OCI-LY3 (cell line): ENCODE data around the gene TENM4.

Experiments used
- H2AFZ ChIP-seq: fragments of 200-600, 300-600 bp; shearing (Covaris generic); 2 replicates; pipeline ENCODE4 v1.6.0; 2014; ENCODE audit warnings: antibody characterized with exemption, low read depth, low read length
- H3K27ac ChIP-seq: fragments of 200-600, 300-600 bp; sonication (generic); 2 replicates; pipeline ENCODE4 v1.5.1; 2014; ENCODE audit warnings: mild to moderate bottlenecking, low read length, moderate library complexity, mixed read lengths
- H3K27me3 ChIP-seq: fragments of 200-600, 300-600 bp; sonication (generic); 2 replicates; pipeline ENCODE4 v1.6.1; 2014; ENCODE audit warnings: low read depth, low read length, mixed read lengths
- H3K36me3 ChIP-seq: fragments of 200-600, 300-600 bp; sonication (generic); replicated peaks from 2 replicates; pipeline ENCODE3; 2014; ENCODE audit warnings: low read depth, low read length, mixed read lengths
- H3K4me1 ChIP-seq: fragments of 300-600, 200-600 bp; sonication (generic); 2 replicates; pipeline ENCODE4 v1.6.1; 2014; ENCODE audit warnings: low read length, mixed read lengths
- H3K4me2 ChIP-seq: fragments of 200-600, 300-600 bp; sonication (generic); 2 replicates; pipeline ENCODE4 v1.6.1; 2014; ENCODE audit warnings: low read length, mixed read lengths
- H3K4me3 ChIP-seq: fragments of 300-600, 200-600 bp; sonication (generic); 2 replicates; pipeline ENCODE4 v1.5.1; 2014; ENCODE audit warnings: antibody characterized with exemption, mild to moderate bottlenecking, low read length, moderate library complexity
- H3K79me2 ChIP-seq: fragments of 300-600, 200-600 bp; shearing (Covaris generic); 2 replicates; pipeline ENCODE4 v1.6.1; 2014; ENCODE audit warnings: mild to moderate bottlenecking, low read length, mixed read lengths
- H3K9ac ChIP-seq: fragments of 300-600, 200-600 bp; shearing (Covaris generic); 2 replicates; pipeline ENCODE4 v1.6.0; 2014; ENCODE audit warnings: mild to moderate bottlenecking, low read length, moderate library complexity
- H3K9me3 ChIP-seq: fragments of 200-600, 300-600 bp; shearing (Covaris generic); 2 replicates; pipeline ENCODE4 v1.6.1; 2014; ENCODE audit warnings: low read length, mixed read lengths; ENCODE audit not compliant: insufficient read depth
- H4K20me1 ChIP-seq: fragments of 200-600, 300-600 bp; sonication (generic); 2 replicates; pipeline ENCODE4 v1.6.1; 2016; ENCODE audit warnings: low read length, mixed read lengths; ENCODE audit not compliant: insufficient read depth
- EZH2phosphoT487 ChIP-seq: fragments of 200-600 bp; shearing (Covaris generic); IDR thresholded peaks from 2 replicates; pipeline ENCODE4 v1.6.1; 2018; ENCODE audit warnings: antibody characterized with exemption, mixed run types, low read depth
- TF ChIP-seq, protein P1 (sequence below): fragments of 200-600, 300-600 bp; sonication (generic); IDR thresholded peaks from 2 replicates; pipeline ENCODE4 v1.5.1; 2014; ENCODE audit warnings: antibody characterized with exemption, low read length, low read depth

Gene TENM4

DNA sequence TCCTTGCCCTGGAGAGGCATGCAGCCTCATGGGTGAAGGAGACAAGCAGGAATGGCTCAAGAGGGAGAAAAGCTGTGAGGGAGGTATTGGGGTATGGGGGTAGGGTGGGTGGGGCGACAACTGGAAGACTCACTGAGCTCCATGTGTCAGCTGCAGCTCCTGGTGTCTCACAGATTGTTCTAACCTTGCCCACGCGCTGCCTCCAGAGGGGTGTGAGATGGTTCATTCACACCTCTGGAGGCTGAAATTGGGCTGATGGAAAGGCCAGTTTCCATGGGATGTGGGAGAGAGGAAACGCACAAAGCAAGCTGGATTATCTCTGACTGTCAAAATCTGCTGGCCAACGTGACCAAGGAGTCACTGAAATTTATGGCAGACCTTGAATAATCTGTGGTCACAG, 465.7 kb downstream of the TENM4 start:
- Histone ChIP-seq H3K4me1 (no peaks in the 10 kb centered on the region), H3K79me2 (no peaks in the 10 kb centered on the region), H3K9ac (no peak overlapping the region), H2AFZ (no peak overlapping the region), H3K4me2 (no peak overlapping the region), H4K20me1 (no peaks in the 10 kb centered on the region; the same call in 1 of the 2 replicates), H3K36me3 (no peaks in the 10 kb centered on the region), H3K27me3 (no peaks in the 10 kb centered on the region), H3K27ac (no peak overlapping the region), H3K4me3 (no peak overlapping the region), H3K9me3 (no peaks in the 10 kb centered on the region)
- TF ChIP-seq EZH2phosphoT487, result no peak

DNA sequence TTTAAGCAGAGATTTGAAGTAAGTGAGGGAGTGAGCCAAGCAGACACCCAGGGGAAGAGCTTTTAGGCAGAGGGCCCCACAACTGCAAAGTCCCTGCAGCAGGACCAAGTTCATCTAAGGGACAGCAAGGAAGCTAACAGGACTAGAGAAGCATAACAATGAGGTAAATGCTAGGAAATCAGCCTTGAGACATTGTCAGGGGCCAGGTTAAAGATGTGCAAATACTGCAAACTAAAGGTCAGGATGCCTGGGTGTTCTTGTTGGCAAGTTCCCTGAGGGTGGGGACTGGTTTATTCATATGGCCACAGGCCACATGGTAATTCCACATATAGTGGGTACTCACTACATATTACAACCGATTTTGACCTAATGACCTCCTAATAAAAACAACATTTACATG, 467.0 kb downstream of the TENM4 start:
- Histone ChIP-seq H2AFZ (no peak overlapping the region), H3K9me3 (no peaks in the 10 kb centered on the region), H4K20me1 (no peaks in the 10 kb centered on the region; the same call in 1 of the 2 replicates), H3K27ac (no peak overlapping the region), H3K79me2 (no peaks in the 10 kb centered on the region), H3K4me2 (no peak overlapping the region), H3K4me3 (no peak overlapping the region), H3K36me3 (no peaks in the 10 kb centered on the region), H3K9ac (no peak overlapping the region), H3K27me3 (no peaks in the 10 kb centered on the region), H3K4me1 (no peaks in the 10 kb centered on the region)
- TF ChIP-seq EZH2phosphoT487, result no peak
- TF ChIP-seq, protein P1, sequence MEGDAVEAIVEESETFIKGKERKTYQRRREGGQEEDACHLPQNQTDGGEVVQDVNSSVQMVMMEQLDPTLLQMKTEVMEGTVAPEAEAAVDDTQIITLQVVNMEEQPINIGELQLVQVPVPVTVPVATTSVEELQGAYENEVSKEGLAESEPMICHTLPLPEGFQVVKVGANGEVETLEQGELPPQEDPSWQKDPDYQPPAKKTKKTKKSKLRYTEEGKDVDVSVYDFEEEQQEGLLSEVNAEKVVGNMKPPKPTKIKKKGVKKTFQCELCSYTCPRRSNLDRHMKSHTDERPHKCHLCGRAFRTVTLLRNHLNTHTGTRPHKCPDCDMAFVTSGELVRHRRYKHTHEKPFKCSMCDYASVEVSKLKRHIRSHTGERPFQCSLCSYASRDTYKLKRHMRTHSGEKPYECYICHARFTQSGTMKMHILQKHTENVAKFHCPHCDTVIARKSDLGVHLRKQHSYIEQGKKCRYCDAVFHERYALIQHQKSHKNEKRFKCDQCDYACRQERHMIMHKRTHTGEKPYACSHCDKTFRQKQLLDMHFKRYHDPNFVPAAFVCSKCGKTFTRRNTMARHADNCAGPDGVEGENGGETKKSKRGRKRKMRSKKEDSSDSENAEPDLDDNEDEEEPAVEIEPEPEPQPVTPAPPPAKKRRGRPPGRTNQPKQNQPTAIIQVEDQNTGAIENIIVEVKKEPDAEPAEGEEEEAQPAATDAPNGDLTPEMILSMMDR, result no peak

DNA sequence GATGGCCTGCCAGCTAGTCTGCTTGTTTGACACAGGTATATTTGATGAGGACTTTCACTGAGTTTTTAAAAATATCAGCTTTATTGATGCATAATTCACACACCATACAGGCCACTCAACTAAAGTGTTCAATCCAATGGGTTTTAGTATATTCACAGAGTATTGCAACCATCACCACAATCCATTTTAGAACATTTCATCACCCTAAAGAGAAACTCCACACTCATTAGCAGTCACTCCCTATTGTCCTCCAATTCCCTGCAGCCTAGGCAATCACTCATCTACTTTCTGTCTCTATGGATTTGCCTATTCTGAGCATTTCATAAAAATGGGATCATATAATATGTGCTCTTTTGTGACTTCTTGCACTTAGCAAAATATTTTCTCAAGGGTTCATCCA, 468.2 kb downstream of the TENM4 start:
- no peaks in the 10 kb centered on the region for H3K36me3 ChIP-seq
- no peak overlapping the region for H3K27ac ChIP-seq
- H4K20me1 ChIP-seq, result no peaks in the 10 kb centered on the region; the same call in 1 of the 2 replicates
- no peak overlapping the region for H3K9ac ChIP-seq
- H3K9me3 ChIP-seq, result no peaks in the 10 kb centered on the region
- H3K4me1 ChIP-seq, result no peaks in the 10 kb centered on the region
- TF ChIP-seq EZH2phosphoT487, result no peak
- no peak overlapping the region for H3K4me3 ChIP-seq
- no peaks in the 10 kb centered on the region for H3K27me3 ChIP-seq
- no peaks in the 10 kb centered on the region for H3K79me2 ChIP-seq
- H2AFZ ChIP-seq, result no peak overlapping the region
- H3K4me2 ChIP-seq, result no peak overlapping the region

- H3K27me3 ChIP-seq, result no peaks in the 10 kb centered on the region
- no peak for TF ChIP-seq EZH2phosphoT487
- TF ChIP-seq, protein P1, result no peak
These were observed 468.7 kb downstream of the TENM4 start for GRCh38 chr11:78972177-78972576.

DNA sequence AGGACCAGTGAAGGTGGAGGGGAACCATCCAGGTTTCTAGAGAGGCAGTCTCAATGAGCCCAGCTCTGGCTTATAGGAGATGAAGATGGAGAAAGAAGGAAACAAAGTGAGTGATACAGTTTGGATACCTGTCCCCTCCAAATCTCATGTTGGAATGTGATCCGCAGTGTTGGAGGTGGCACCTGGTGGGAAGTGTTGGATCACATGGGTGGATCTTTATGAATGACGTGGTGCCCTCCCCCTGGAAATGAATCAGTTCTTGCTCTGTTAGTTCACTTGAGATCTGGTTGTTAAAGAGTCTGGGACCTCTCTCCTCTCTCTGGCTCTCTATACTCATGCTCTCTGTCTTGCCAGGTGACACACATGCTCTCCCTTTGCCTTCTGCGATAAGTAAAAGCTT, 473.0 kb downstream of the TENM4 start:
- no peaks in the 10 kb centered on the region for H3K4me1 ChIP-seq
- H3K9ac ChIP-seq, result no peak overlapping the region
- no peaks in the 10 kb centered on the region for H3K79me2 ChIP-seq
- TF ChIP-seq EZH2phosphoT487, result no peak
- TF ChIP-seq, protein P1, result no peak
- H4K20me1 ChIP-seq, result no peaks in the 10 kb centered on the region
- H3K9me3 ChIP-seq, result no peaks in the 10 kb centered on the region
- H3K4me3 ChIP-seq, result no peak overlapping the region
- no peak overlapping the region for H3K4me2 ChIP-seq
- no peak overlapping the region for H3K27ac ChIP-seq
- H3K27me3 ChIP-seq, result no peaks in the 10 kb centered on the region
- no peak overlapping the region for H2AFZ ChIP-seq
- no peaks in the 10 kb centered on the region for H3K36me3 ChIP-seq

More at GRCh38 chr11:78972177-78972576, 468.7 kb downstream of the TENM4 start:
- Histone ChIP-seq H4K20me1 (no peaks in the 10 kb centered on the region; the same call in 1 of the 2 replicates), H3K4me1 (no peaks in the 10 kb centered on the region), H3K36me3 (no peaks in the 10 kb centered on the region), H3K9me3 (no peaks in the 10 kb centered on the region), H3K9ac (no peak overlapping the region), H3K4me2 (no peak overlapping the region), H3K4me3 (no peak overlapping the region), H3K79me2 (no peaks in the 10 kb centered on the region), H3K27ac (no peak overlapping the region), H2AFZ (no peak overlapping the region)
